IMR-90 (cell line): ENCODE results near the gene C22orf42. TPM values are rescaled to one million over a fixed set of nuclear protein-coding genes. Genes with fewer than 3 reads are reported as not detected.

Experiments used
- ATAC-seq: fragments of 200-7000 bp; cut with Tn5 transposase; 2 replicates; pipeline ENCODE4 v1.9.1; 2020; ENCODE audit warnings: low read depth, mild to moderate bottlenecking, moderate library complexity
- BruUV-seq: library from RNA; stranded (reverse); fragments of 400-500 nt; replicated peaks from 2 replicates; lab custom pipeline; 2021; lab: Mats Ljungman, UMichigan
- CTCF ChIA-PET: fragments of 300-600 bp; formaldehyde crosslinking; extraction: SDS; loops from one replicate; lab custom pipeline; 2021; ENCODE audit warnings: antibody characterized with exemption; lab: Yijun Ruan, JAX
- POLR2A ChIA-PET: fragments of 300-600 bp; sonication (Branson Sonifier 250); formaldehyde crosslinking; loops from one replicate; lab custom pipeline; 2022; ENCODE audit warnings: antibody characterized with exemption; ENCODE audit not compliant: unreplicated experiment; lab: Charles Lee
- DNase-seq: peaks from one replicate; pipeline ENCODE4 v3.0.0; 2013
- H2AFZ ChIP-seq: replicated peaks from 2 replicates; pipeline ENCODE3; 2013; ENCODE audit warnings: low read length, mild to moderate bottlenecking; ENCODE audit not compliant: poor library complexity
- H2AK5ac ChIP-seq: 2 replicates; pipeline ENCODE4 v1.6.1; 2013; ENCODE audit warnings: low read depth, low read length, inconsistent platforms
- H2AK9ac ChIP-seq: replicated peaks from 2 replicates; pipeline ENCODE3; 2013; ENCODE audit warnings: mild to moderate bottlenecking, low read depth, low read length, moderate library complexity; ENCODE audit not compliant: poor library complexity
- H2BK120ac ChIP-seq: 2 replicates; pipeline ENCODE4 v1.6.1; 2013; ENCODE audit warnings: low read depth, low read length, inconsistent platforms
- H2BK15ac ChIP-seq: 3 replicates; pipeline ENCODE4 v1.6.1; 2013; ENCODE audit warnings: low read depth, low read length, inconsistent platforms
- H2BK20ac ChIP-seq: 2 replicates; pipeline ENCODE4 v1.6.1; 2013; ENCODE audit warnings: low read depth, mild to moderate bottlenecking, inconsistent platforms, low read length, moderate library complexity
- H2BK5ac ChIP-seq: 2 replicates; pipeline ENCODE4 v1.6.1; 2013; ENCODE audit warnings: mild to moderate bottlenecking, low read depth, low read length, inconsistent platforms; ENCODE audit not compliant: poor library complexity, severe bottlenecking
- H3K14ac ChIP-seq: replicated peaks from 2 replicates; pipeline ENCODE4 v1.6.1; 2013; ENCODE audit warnings: low read depth, low read length, inconsistent platforms
- H3K18ac ChIP-seq: 2 replicates; pipeline ENCODE4 v1.6.1; 2013; ENCODE audit warnings: low read depth, low read length, control low read depth
- H3K23ac ChIP-seq: 2 replicates; pipeline ENCODE4 v1.6.1; 2013; ENCODE audit warnings: low read depth, low read length, inconsistent platforms
- H3K27ac ChIP-seq: 2 replicates; pipeline ENCODE4 v1.5.1; 2013; ENCODE audit warnings: mild to moderate bottlenecking, control low read depth, low read length; ENCODE audit not compliant: insufficient read depth
- H3K27me3 ChIP-seq: 2 replicates; pipeline ENCODE4 v1.6.1; 2013; ENCODE audit warnings: low read length; ENCODE audit not compliant: control insufficient read depth, insufficient read depth
- H3K36me3 ChIP-seq: 2 replicates; pipeline ENCODE4 v1.6.1; 2013; ENCODE audit warnings: low read length, mixed read lengths; ENCODE audit not compliant: control insufficient read depth, insufficient read depth
- H3K4ac ChIP-seq: 2 replicates; pipeline ENCODE4 v1.6.1; 2013; ENCODE audit warnings: low read depth, low read length, inconsistent platforms
- H3K4me1 ChIP-seq: 2 replicates; pipeline ENCODE4 v1.6.1; 2013; ENCODE audit warnings: low read length, mixed read lengths; ENCODE audit not compliant: control insufficient read depth, insufficient read depth
- H3K4me2 ChIP-seq: 2 replicates; pipeline ENCODE4 v1.6.1; 2013; ENCODE audit warnings: low read depth, mild to moderate bottlenecking, control low read depth, low read length, moderate library complexity
- H3K4me3 ChIP-seq: 2 replicates; pipeline ENCODE4 v1.5.1; 2013; ENCODE audit warnings: low read depth, mild to moderate bottlenecking, control low read depth, low read length, moderate library complexity; ENCODE audit not compliant: insufficient read depth
- H3K56ac ChIP-seq: 2 replicates; pipeline ENCODE4 v1.6.1; 2013; ENCODE audit warnings: low read length, inconsistent platforms; ENCODE audit not compliant: insufficient read depth; ENCODE audit errors: extremely low read depth
- H3K79me1 ChIP-seq, 2 experiments: 2 replicates each; pipeline ENCODE4 v1.6.1; 2013; ENCODE audit warnings: low read length in 2 of 2, inconsistent platforms in 1 of 2, low read depth in 1 of 2
- H3K9ac ChIP-seq: 2 replicates; pipeline ENCODE4 v1.6.1; 2013; ENCODE audit warnings: low read depth, low read length, control low read depth
- H3K9me1 ChIP-seq: 2 replicates; pipeline ENCODE4 v1.6.1; 2013; ENCODE audit warnings: low read length, inconsistent platforms; ENCODE audit not compliant: insufficient read depth
- H3K9me3 ChIP-seq: 2 replicates; pipeline ENCODE4 v1.6.1; 2013; ENCODE audit warnings: low read length; ENCODE audit not compliant: control insufficient read depth, insufficient read depth
- H4K20me1 ChIP-seq: 2 replicates; pipeline ENCODE4 v1.6.1; 2013; ENCODE audit warnings: low read length, inconsistent platforms; ENCODE audit not compliant: insufficient read depth
- H4K5ac ChIP-seq: 2 replicates; pipeline ENCODE4 v1.6.1; 2013; ENCODE audit warnings: mild to moderate bottlenecking, low read depth, low read length, control low read depth
- H4K8ac ChIP-seq, 2 experiments: 2 replicates each; pipeline ENCODE4 v1.6.1; 2013; ENCODE audit warnings: low read depth in 2 of 2, low read length in 2 of 2, control low read depth in 1 of 2, inconsistent platforms in 1 of 2
- H4K91ac ChIP-seq: 2 replicates; pipeline ENCODE4 v1.6.1; 2013; ENCODE audit warnings: low read depth, low read length, inconsistent platforms; ENCODE audit not compliant: insufficient read depth
- CEBPB ChIP-seq: IDR thresholded peaks from 2 replicates; pipeline ENCODE4 v1.6.1; 2012; ENCODE audit warnings: low read depth, low read length, improper control_type of control experiment
- CHD1 ChIP-seq: IDR thresholded peaks from 2 replicates; pipeline ENCODE4 v1.6.1; 2012; ENCODE audit warnings: low read depth, low read length, improper control_type of control experiment
- ELK1 ChIP-seq: fragments of 150-350 bp; IDR thresholded peaks from 2 replicates; pipeline ENCODE4 v1.6.1; 2016; ENCODE audit warnings: low read depth, mild to moderate bottlenecking, low read length, moderate library complexity, borderline replicate concordance
- FOS ChIP-seq: fragments of 150-350 bp; IDR thresholded peaks from 2 replicates; pipeline ENCODE4 v1.6.1; 2016; ENCODE audit warnings: low read depth, low read length
- MXI1 ChIP-seq: IDR thresholded peaks from 2 replicates; pipeline ENCODE4 v1.6.1; 2012; ENCODE audit warnings: low read depth, mild to moderate bottlenecking, low read length, moderate library complexity, borderline replicate concordance
- POLR2A ChIP-seq: IDR thresholded peaks from 2 replicates; pipeline ENCODE4 v1.6.1; 2012; ENCODE audit warnings: mild to moderate bottlenecking, low read depth, low read length
- RAD21 ChIP-seq: IDR thresholded peaks from 2 replicates; pipeline ENCODE4 v1.6.1; 2012; ENCODE audit warnings: low read length, improper control_type of control experiment
- RCOR1 ChIP-seq: IDR thresholded peaks from 2 replicates; pipeline ENCODE4 v1.6.1; 2012; ENCODE audit warnings: mild to moderate bottlenecking, low read length, improper control_type of control experiment; ENCODE audit not compliant: insufficient replicate concordance
- RFX5 ChIP-seq: IDR thresholded peaks from 2 replicates; pipeline ENCODE4 v1.8.0; 2012; ENCODE audit warnings: low read depth, mild to moderate bottlenecking, low read length, moderate library complexity
- dilution Hi-C: fragments of 300-500 bp; cut with HindIII; formaldehyde crosslinking; loops from one replicate; pipeline ENCODE4 v1.14.3; 2018; ENCODE audit warnings: low sequenced_read_pairs; ENCODE audit not compliant: unreplicated experiment
- in situ Hi-C: fragments of 300-500 bp; cut with MboI; formaldehyde crosslinking; loops from 3 replicates; pipeline ENCODE4 v1.14.3; 2019; ENCODE audit warnings: low sequenced_read_pairs, inconsistent platforms, mixed read lengths
- intact Hi-C: fragments of 100-400 bp; cut with micrococcal nuclease; formaldehyde crosslinking; loops from 2 replicates; pipeline ENCODE4 v1.10.0; 2022
- polyA plus RNA-seq, 3 experiments: library from polyadenylated mRNA; depleted of rRNA; stranded (reverse); fragments of >200 nt; gene quantifications; 2 replicates each; pipeline ENCODE4 v1.2.3, GENCODE V29; 2012; ENCODE audit warnings: low replicate concordance in 1 of 3
- total RNA-seq: library from RNA; depleted of rRNA; stranded (reverse); fragments of >200 nt; gene quantifications from 2 replicates; pipeline ENCODE4 v1.2.3, GENCODE V29; 2012
- TF ChIP-seq, protein P1 (sequence below): conservative IDR thresholded peaks from 2 replicates; pipeline ENCODE4 v1.5.1; 2012; ENCODE audit warnings: mild to moderate bottlenecking, low read depth, low read length, improper control_type of control experiment

The C22orf42 gene
- total and polyA plus RNA-seq, 2 of the 4 experiments (the other 2 are of a cell fraction), result not detected

DNA sequence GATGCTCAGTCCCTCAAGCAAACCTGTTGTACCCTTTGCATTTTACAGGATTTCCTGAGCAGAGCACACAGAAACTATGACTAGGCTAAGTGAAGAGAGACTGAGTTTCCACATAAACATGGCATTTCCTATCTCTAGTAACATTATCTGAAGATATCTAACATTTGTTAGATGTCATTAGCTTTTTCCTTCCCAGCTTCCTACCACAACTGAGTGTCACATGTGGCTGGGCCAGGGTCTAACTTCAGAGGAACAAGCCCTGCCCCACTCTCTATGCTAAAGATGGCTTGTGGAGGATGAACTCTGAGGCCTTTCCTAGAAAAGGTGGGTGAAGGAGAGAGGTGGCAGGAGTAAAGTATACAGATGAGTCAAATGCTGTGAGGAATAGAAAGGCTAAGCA is 16.5 kb downstream of the C22orf42 start:
- H3K4me1 ChIP-seq, result no peaks in the 10 kb centered on the region
- H3K18ac ChIP-seq, result no peak overlapping the region
- H2BK120ac ChIP-seq, result no peak overlapping the region
- H3K27ac ChIP-seq, result no peak overlapping the region
- no peaks in the 10 kb centered on the region for H3K9me3 ChIP-seq
- no peak overlapping the region for H3K9ac ChIP-seq
- no peak overlapping the region for H3K23ac ChIP-seq
- CTCF ChIA-PET, result no interaction called here
- in situ Hi-C loops, result no loop called here
- no peak overlapping the region for H2AK5ac ChIP-seq
- POLR2A ChIA-PET, result no interaction called here
- no peak overlapping the region for H3K14ac ChIP-seq
- no peak overlapping the region for H3K4ac ChIP-seq
- no peak overlapping the region for H2AFZ ChIP-seq
- intact Hi-C loops, result no loop called here
- dilution Hi-C loops, result no loop called here
- no peaks in the 10 kb centered on the region for H3K79me1 ChIP-seq
- H4K8ac ChIP-seq, result no peak overlapping the region
- BruUV-seq, result no TSS peak
- no peak overlapping the region for H2BK15ac ChIP-seq
- H3K56ac ChIP-seq, result no peak overlapping the region
- no peak overlapping the region for H4K91ac ChIP-seq
- no peak for TF ChIP-seq RCOR1
- TF ChIP-seq RFX5, result no peak
- TF ChIP-seq ELK1, result no peak
- TF ChIP-seq POLR2A, result no peak
- no peak for TF ChIP-seq CHD1
- TF ChIP-seq, protein P1, sequence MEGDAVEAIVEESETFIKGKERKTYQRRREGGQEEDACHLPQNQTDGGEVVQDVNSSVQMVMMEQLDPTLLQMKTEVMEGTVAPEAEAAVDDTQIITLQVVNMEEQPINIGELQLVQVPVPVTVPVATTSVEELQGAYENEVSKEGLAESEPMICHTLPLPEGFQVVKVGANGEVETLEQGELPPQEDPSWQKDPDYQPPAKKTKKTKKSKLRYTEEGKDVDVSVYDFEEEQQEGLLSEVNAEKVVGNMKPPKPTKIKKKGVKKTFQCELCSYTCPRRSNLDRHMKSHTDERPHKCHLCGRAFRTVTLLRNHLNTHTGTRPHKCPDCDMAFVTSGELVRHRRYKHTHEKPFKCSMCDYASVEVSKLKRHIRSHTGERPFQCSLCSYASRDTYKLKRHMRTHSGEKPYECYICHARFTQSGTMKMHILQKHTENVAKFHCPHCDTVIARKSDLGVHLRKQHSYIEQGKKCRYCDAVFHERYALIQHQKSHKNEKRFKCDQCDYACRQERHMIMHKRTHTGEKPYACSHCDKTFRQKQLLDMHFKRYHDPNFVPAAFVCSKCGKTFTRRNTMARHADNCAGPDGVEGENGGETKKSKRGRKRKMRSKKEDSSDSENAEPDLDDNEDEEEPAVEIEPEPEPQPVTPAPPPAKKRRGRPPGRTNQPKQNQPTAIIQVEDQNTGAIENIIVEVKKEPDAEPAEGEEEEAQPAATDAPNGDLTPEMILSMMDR, result no peak
- no peak for TF ChIP-seq MXI1
- TF ChIP-seq RAD21, result no peak
- TF ChIP-seq CEBPB, result no peak
- TF ChIP-seq FOS, result no peak
- H4K20me1 ChIP-seq, result no peaks in the 10 kb centered on the region
- DNase-seq, result no peak
- no peak overlapping the region for H3K4me2 ChIP-seq
- peaks cover 2% of the 10 kb centered on the region; the same call in 1 of the 2 replicates for H3K27me3 ChIP-seq
- no peak overlapping the region for H2BK20ac ChIP-seq
- H4K5ac ChIP-seq, result no peak overlapping the region
- H3K4me3 ChIP-seq, result no peak overlapping the region
- no peak overlapping the region for H2BK5ac ChIP-seq
- no peak overlapping the region for H2AK9ac ChIP-seq
- no peak for ATAC-seq
- H3K9me1 ChIP-seq, result no peaks in the 10 kb centered on the region
- no peaks in the 10 kb centered on the region for H3K36me3 ChIP-seq
